Stimulated activated CD8-positive, alpha-beta memory T cell treated with anti-CD3 and anti-CD28 coated beads, Interleukin-15, amount 100 ng/mL, for 4 hours (primary cell): ENCODE results near the gene MIB1.

Experiments
- DNase-seq, 2 donors: peaks; one replicate each; pipeline ENCODE4 v3.0.0-alpha.2; 2020; ENCODE audit warnings: low read depth in 2 of 2

Gene MIB1

GRCh38 chr18:21815101-21815500 is 74.5 kb downstream of the MIB1 start:
- no peak for DNase-seq

GRCh38 chr18:21820033-21820810 is 79.6 kb downstream of the MIB1 start:
- no peak for DNase-seq

GRCh38 chr18:21820811-21821143 is 80.2 kb downstream of the MIB1 start:
- DNase-seq = no peak

GRCh38 chr18:21823848-21824247 is 83.3 kb downstream of the MIB1 start:
- DNase-seq = no peak

GRCh38 chr18:21826196-21826595 is 85.6 kb downstream of the MIB1 start:
- DNase-seq = no peak

GRCh38 chr18:21826641-21827302 is 86.2 kb downstream of the MIB1 start:
- DNase-seq = no peak

GRCh38 chr18:21830532-21830931 is 89.9 kb downstream of the MIB1 start:
- DNase-seq = no peak

GRCh38 chr18:21831413-21831831 is 90.8 kb downstream of the MIB1 start:
- no peak for DNase-seq

- DNase-seq = no peak
These were observed 93.2 kb downstream of the MIB1 start for GRCh38 chr18:21833604-21834298.

- DNase-seq = no peak
These were observed 93.7 kb downstream of the MIB1 start for GRCh38 chr18:21834299-21834660.

GRCh38 chr18:21841570-21841969 is 101.0 kb downstream of the MIB1 start:
- DNase-seq = no peak

- no peak for DNase-seq
These were observed 102.7 kb downstream of the MIB1 start for GRCh38 chr18:21843341-21843740.

- no peak for DNase-seq
These were observed 110.9 kb downstream of the MIB1 start for GRCh38 chr18:21851327-21851961.

GRCh38 chr18:21853016-21853415 is 112.4 kb downstream of the MIB1 start:
- no peak for DNase-seq

GRCh38 chr18:21853775-21854552 is 113.4 kb downstream of the MIB1 start:
- no peak for DNase-seq

- no peak for DNase-seq
These were observed 114.8 kb downstream of the MIB1 start for GRCh38 chr18:21855432-21855831.

- no peak for DNase-seq
These were observed 117.3 kb downstream of the MIB1 start for GRCh38 chr18:21857871-21858270.

GRCh38 chr18:21858544-21858943 is 118.0 kb downstream of the MIB1 start:
- no peak for DNase-seq

- DNase-seq = no peak
These were observed 123.8 kb downstream of the MIB1 start for GRCh38 chr18:21864386-21864785.

- no peak for DNase-seq
These were observed 124.5 kb downstream of the MIB1 start for GRCh38 chr18:21865043-21865442.

GRCh38 chr18:21868770-21869169 is 128.2 kb downstream of the MIB1 start:
- no peak for DNase-seq

- DNase-seq = no peak
These were observed 149.0 kb downstream of the MIB1 start for GRCh38 chr18:21889570-21889969.
